Fibroblast of lung (primary cell): ENCODE measurements around the gene CSTF3. TPM values are rescaled to one million over a fixed set of nuclear protein-coding genes. Genes with fewer than 3 reads are reported as not detected.
A peak's percentile ranks its signal among the peaks of the same experiment; 100 is the strongest.

Source experiments
- DNase-seq, 2 donors: peaks; one replicate each; pipeline versions ENCODE4 v3.0.0 to v3.0.0-alpha.2; 2010; ENCODE audit warnings: low read depth in 2 of 2
- H2AFZ ChIP-seq: 2 replicates; pipeline ENCODE4 v1.5.1; 2012; ENCODE audit warnings: low read length, control low read depth, inconsistent platforms
- H3K27ac ChIP-seq: 2 replicates; pipeline ENCODE4 v1.5.1; 2011; ENCODE audit warnings: low read length, control low read depth; ENCODE audit not compliant: insufficient read depth
- H3K27me3 ChIP-seq: 2 replicates; pipeline ENCODE4 v1.5.1; 2011; ENCODE audit warnings: mild to moderate bottlenecking, low read length; ENCODE audit not compliant: control insufficient read depth, insufficient read depth
- H3K36me3 ChIP-seq: 2 replicates; pipeline ENCODE4 v1.5.1; 2011; ENCODE audit warnings: low read length; ENCODE audit not compliant: control insufficient read depth, insufficient read depth
- H3K4me1 ChIP-seq: 2 replicates; pipeline ENCODE4 v1.5.1; 2011; ENCODE audit warnings: low read length; ENCODE audit not compliant: control insufficient read depth, insufficient read depth; ENCODE audit errors: extremely low read depth
- H3K4me2 ChIP-seq: 2 replicates; pipeline ENCODE4 v1.5.1; 2011; ENCODE audit warnings: low read length, control low read depth; ENCODE audit not compliant: insufficient read depth; ENCODE audit errors: extremely low read depth
- H3K4me3 ChIP-seq, 4 experiments: fragments of 200-600 bp in 1 of 4; sonication (generic) in 1 of 4; replicated peaks in 1 of 4; 2 replicates each; pipeline ENCODE4 v1.5.1; 2011 to 2016; ENCODE audit warnings: low read length in 4 of 4, low read depth in 3 of 4, mild to moderate bottlenecking in 3 of 4, control low read depth in 2 of 4, inconsistent platforms in 1 of 4, mixed read lengths in 1 of 4; ENCODE audit not compliant: insufficient read depth in 1 of 4; ENCODE audit errors: control extremely low read depth in 1 of 4
- H3K79me2 ChIP-seq: 2 replicates; pipeline ENCODE4 v1.5.1; 2012; ENCODE audit warnings: mild to moderate bottlenecking, low read length, inconsistent platforms; ENCODE audit not compliant: control insufficient read depth, insufficient read depth
- H3K9ac ChIP-seq: 2 replicates; pipeline ENCODE4 v1.5.1; 2011; ENCODE audit warnings: mild to moderate bottlenecking, low read length, control low read depth; ENCODE audit not compliant: insufficient read depth
- H3K9me3 ChIP-seq: 2 replicates; pipeline ENCODE4 v1.5.1; 2012; ENCODE audit warnings: low read depth, low read length; ENCODE audit not compliant: control insufficient read depth, insufficient read depth
- H4K20me1 ChIP-seq: 2 replicates; pipeline ENCODE4 v1.5.1; 2011; ENCODE audit warnings: low read length; ENCODE audit not compliant: control insufficient read depth, insufficient read depth; ENCODE audit errors: extremely low read depth
- CTCF ChIP-seq, 2 donors: IDR thresholded peaks in 1 of 2; conservative IDR thresholded peaks in 1 of 2; 1 replicate in 1 of 2; 2 replicates in 1 of 2; pipeline ENCODE4 v1.5.1; 2011 to 2012; ENCODE audit warnings: low read length in 2 of 2, control low read depth in 1 of 2, inconsistent platforms in 1 of 2, low read depth in 1 of 2, mild to moderate bottlenecking in 1 of 2
- EZH2 ChIP-seq: IDR thresholded peaks from 2 replicates; pipeline ENCODE4 v1.5.1; 2012; ENCODE audit warnings: low read length, control low read depth, mild to moderate bottlenecking; ENCODE audit errors: missing control alignments
- polyA plus RNA-seq, 2 donors: library from polyadenylated mRNA; depleted of rRNA in 1 of 2; stranded (reverse) in 1 of 2; unstranded in 1 of 2; fragments of >200 nt; gene quantifications; 2 replicates each; pipeline ENCODE4 v1.2.1, GENCODE V29; 2011 to 2012; ENCODE audit warnings: missing spikeins in 1 of 2
- total RNA-seq: library from RNA; depleted of rRNA; stranded (reverse); fragments of >200 nt; gene quantifications from 2 replicates; pipeline ENCODE4 v1.2.1, GENCODE V29; 2014

Gene CSTF3
- total and polyA plus RNA-seq, 2 donors (not counting 1 experiment from before 2014, with no cell fraction given) = 26.3 to 27.4 TPM

GRCh38 chr11:33039274-33040032, 121.8 kb downstream of the CSTF3 start, which contains the start of gene TCP11L1:
TSS of gene TCP11L1 (plus strand) at chr11:33039572. CDS start at chr11:33043774, 4,202 bp downstream.
- Histone ChIP-seq H3K27me3 (no peaks in the 10 kb centered on the region), H3K79me2 (peaks cover 12% of the 10 kb centered on the region), H3K4me3 (peak within 1 kb of the TSS; percentile 64 to 80 (median 76)), H3K4me1 (no peaks in the 10 kb centered on the region), H3K4me2 (peak within 1 kb of the TSS; percentile 82), H2AFZ (peak within 1 kb of the TSS; percentile 95), H3K36me3 (no peaks in the 10 kb centered on the region), H4K20me1 (no peaks in the 10 kb centered on the region), H3K27ac (peak within 1 kb of the TSS; percentile 93), H3K9ac (peak within 1 kb of the TSS; percentile 80), H3K9me3 (no peaks in the 10 kb centered on the region)
- DNase-seq = peak; percentile 93 to 94
- TF ChIP-seq CTCF (conservative IDR thresholded peaks at IDR 0.05 in 1 of 2, IDR thresholded peaks at IDR 0.05 in 1 of 2; ENCODE audit: low read depth in 1 of 2, low read length in 2 of 2) (no peak), EZH2 (no peak)

GRCh38 chr11:33035011-33035410, 126.3 kb downstream of the CSTF3 start:
- no peaks in the 10 kb centered on the region for H3K4me1 ChIP-seq
- H3K27ac ChIP-seq = no peak overlapping the region
- H3K79me2 ChIP-seq = no peaks in the 10 kb centered on the region
- H2AFZ ChIP-seq = no peak overlapping the region
- no peak for DNase-seq
- no peaks in the 10 kb centered on the region for H3K9me3 ChIP-seq
- no peaks in the 10 kb centered on the region for H4K20me1 ChIP-seq
- no peak overlapping the region for H3K4me2 ChIP-seq
- no peaks in the 10 kb centered on the region for H3K36me3 ChIP-seq
- no peak overlapping the region for H3K4me3 ChIP-seq
- TF ChIP-seq CTCF (conservative IDR thresholded peaks at IDR 0.05 in 1 of 2, IDR thresholded peaks at IDR 0.05 in 1 of 2; ENCODE audit: low read depth in 1 of 2, low read length in 2 of 2) (no peak), EZH2 (no peak)
- no peak overlapping the region for H3K9ac ChIP-seq
- H3K27me3 ChIP-seq = no peaks in the 10 kb centered on the region

Other genes with a start within 250 kb of the CSTF3 start
- 5.6 and 8.4 TPM in 2 replicates for gene DEPDC7, start 145.6 kb downstream of the CSTF3 start, total RNA-seq
- gene DEPDC7, start 145.6 kb downstream of the CSTF3 start, polyA plus RNA-seq = 6.7 and 8.7 TPM in 2 replicates
- gene TCP11L1, start 121.9 kb downstream of the CSTF3 start, total RNA-seq = 17.5 and 24.1 TPM in 2 replicates
- 25.2 and 30.2 TPM in 2 replicates for gene TCP11L1, start 121.9 kb downstream of the CSTF3 start, polyA plus RNA-seq
- gene HIPK3, start 95.9 kb upstream of the CSTF3 start, total RNA-seq = 89.8 and 119 TPM in 2 replicates
- 16.3 and 24.5 TPM in 2 replicates for gene HIPK3, start 95.9 kb upstream of the CSTF3 start, polyA plus RNA-seq
- gene KIAA1549L, start 214.6 kb upstream of the CSTF3 start, total RNA-seq = 0.17 and 0.26 TPM in 2 replicates
- 1.1 and 1.3 TPM in 2 replicates for gene KIAA1549L, start 214.6 kb upstream of the CSTF3 start, polyA plus RNA-seq